Head of caudate nucleus (tissue), 42 donors: Measurements from ENCODE around the gene FMN1.

Source experiments
- DNase-seq, 42 donors: peaks; one replicate each; pipeline versions ENCODE4 v3.0.0 to v3.0.0-alpha.2; 2020 to 2021; ENCODE audit warnings: mixed read lengths in 7 of 42
- intact Hi-C: fragments of 100-400 bp; cut with DNase I; formaldehyde crosslinking; loops from one replicate; pipeline ENCODE4 v1.15.0; 2022

FMN1 gene

GRCh38 chr15:33201491-33202231 is 7.1 kb upstream of the FMN1 start:
- intact Hi-C loops = no loop called here
- peak in 20 of 42 donors; percentile 4 to 66 (median 20) for DNase-seq

- no peak for DNase-seq
- intact Hi-C loops = no loop called here
These were observed 6.4 kb upstream of the FMN1 start for GRCh38 chr15:33200903-33201302.

- no peak for DNase-seq
- intact Hi-C loops = no loop called here
These were observed 5.9 kb upstream of the FMN1 start for GRCh38 chr15:33200444-33200843.

GRCh38 chr15:33198541-33198940 is 4.0 kb upstream of the FMN1 start:
- no peak for DNase-seq
- intact Hi-C loops = no loop called here

GRCh38 chr15:33197636-33198035 is 3.1 kb upstream of the FMN1 start:
- no peak for DNase-seq
- intact Hi-C loops = no loop called here

- peak in 8 of 42 donors; percentile 4 to 43 (median 15) for DNase-seq
- intact Hi-C loops = no loop called here
These were observed 277 bp downstream of the FMN1 start for GRCh38 chr15:33194237-33194636.

GRCh38 chr15:33191591-33191990 is 2.9 kb downstream of the FMN1 start:
- intact Hi-C loops = no loop called here
- DNase-seq = no peak

GRCh38 chr15:33190539-33190938 is 4.0 kb downstream of the FMN1 start:
- intact Hi-C loops = no loop called here
- DNase-seq = no peak

GRCh38 chr15:33188641-33189257 is 5.8 kb downstream of the FMN1 start:
- DNase-seq = peak in 9 of 42 donors; percentile 5 to 50 (median 20)
- intact Hi-C loops = no loop called here

- DNase-seq = no peak
- intact Hi-C loops = no loop called here
These were observed 6.4 kb downstream of the FMN1 start for GRCh38 chr15:33188159-33188558.

GRCh38 chr15:33183334-33183733 is 11.2 kb downstream of the FMN1 start:
- DNase-seq = no peak
- intact Hi-C loops = no loop called here

GRCh38 chr15:33182926-33183325 is 11.6 kb downstream of the FMN1 start:
- intact Hi-C loops = no loop called here
- DNase-seq = no peak

GRCh38 chr15:33182278-33182905 is 12.1 kb downstream of the FMN1 start:
- DNase-seq = no peak
- intact Hi-C loops = no loop called here

- DNase-seq = no peak
- intact Hi-C loops = no loop called here
These were observed 14.6 kb downstream of the FMN1 start for GRCh38 chr15:33179874-33180273.

- DNase-seq = no peak
- intact Hi-C loops = no loop called here
These were observed 23.3 kb downstream of the FMN1 start for GRCh38 chr15:33171202-33171601.

- intact Hi-C loops = no loop called here
- no peak for DNase-seq
These were observed 24.9 kb downstream of the FMN1 start for GRCh38 chr15:33169625-33170024.

- intact Hi-C loops = no loop called here
- DNase-seq = no peak
These were observed 26.1 kb downstream of the FMN1 start for GRCh38 chr15:33168444-33168843.

- intact Hi-C loops = no loop called here
- no peak for DNase-seq
These were observed 30.7 kb downstream of the FMN1 start for GRCh38 chr15:33163816-33164215.

GRCh38 chr15:33161209-33161608 is 33.3 kb downstream of the FMN1 start:
- no peak for DNase-seq
- intact Hi-C loops = no loop called here

- DNase-seq = no peak
- intact Hi-C loops = no loop called here
These were observed 33.8 kb downstream of the FMN1 start for GRCh38 chr15:33160581-33161165.
